Measurements from ENCODE around the gene CD300LB. TPM values are rescaled to one million over a fixed set of nuclear protein-coding genes. Genes with fewer than 3 reads are reported as not detected.
"Not testable (repeated sequence)": the region's sequence is repeated elsewhere in the genome, so short reads cannot be mapped to it uniquely, and the experiment has no call there.

Gene CD300LB
- total RNA-seq (2014; rRNA removed; shearing (Covaris generic); ENCODE audit: low replicate concordance): not detected in 2 replicates

GRCh38 chr17:74531231-74531761 is at the start of gene CD300LB:
Gene CD300LB (minus strand): TSS chr17:74531475. CDS start chr17:74531350, 125 bp downstream.
- in situ Hi-C loops (cut with HindIII; ENCODE audit: low pct_unique_long_range_greater_than_20kb, low sequenced_read_pairs): no loop called here
- DNase-seq (ENCODE audit: low read depth): no peak

- in situ Hi-C loops (cut with HindIII; ENCODE audit: low pct_unique_long_range_greater_than_20kb, low sequenced_read_pairs): no loop called here
- DNase-seq (ENCODE audit: low read depth): no peak
These were observed 48.6 kb upstream of the CD300LB start for GRCh38 chr17:74579900-74580299.

- DNase-seq (ENCODE audit: low read depth): no peak
- in situ Hi-C loops (cut with HindIII; ENCODE audit: low pct_unique_long_range_greater_than_20kb, low sequenced_read_pairs): no loop called here
These were observed 47.7 kb upstream of the CD300LB start for GRCh38 chr17:74578979-74579378.

GRCh38 chr17:74574489-74575142 is 43.3 kb upstream of the CD300LB start:
- in situ Hi-C loops (cut with HindIII; ENCODE audit: low pct_unique_long_range_greater_than_20kb, low sequenced_read_pairs): no loop called here
- DNase-seq (ENCODE audit: low read depth): no peak

- in situ Hi-C loops (cut with HindIII; ENCODE audit: low pct_unique_long_range_greater_than_20kb, low sequenced_read_pairs); DNase-seq (ENCODE audit: low read depth): not testable (repeated sequence)
These were observed 42.4 kb upstream of the CD300LB start for GRCh38 chr17:74573635-74574034.

GRCh38 chr17:74573169-74573568 is 41.9 kb upstream of the CD300LB start:
- in situ Hi-C loops (cut with HindIII; ENCODE audit: low pct_unique_long_range_greater_than_20kb, low sequenced_read_pairs): no loop called here

GRCh38 chr17:74571621-74572270 is 40.5 kb upstream of the CD300LB start:
- in situ Hi-C loops (cut with HindIII; ENCODE audit: low pct_unique_long_range_greater_than_20kb, low sequenced_read_pairs): no loop called here
- DNase-seq (ENCODE audit: low read depth): no peak

More at GRCh38 chr17:74573169-74573568, 41.9 kb upstream of the CD300LB start:
- no peak for DNase-seq (ENCODE audit: low read depth)

GRCh38 chr17:74569020-74570003 is 38.0 kb upstream of the CD300LB start:
- DNase-seq (ENCODE audit: low read depth): peak; percentile 97
- in situ Hi-C loops (cut with HindIII; ENCODE audit: low pct_unique_long_range_greater_than_20kb, low sequenced_read_pairs): no loop called here

- no peak for DNase-seq (ENCODE audit: low read depth)
- in situ Hi-C loops (cut with HindIII; ENCODE audit: low pct_unique_long_range_greater_than_20kb, low sequenced_read_pairs): no loop called here
These were observed 37.0 kb upstream of the CD300LB start for GRCh38 chr17:74568106-74568873.

- DNase-seq (ENCODE audit: low read depth): no peak
- in situ Hi-C loops (cut with HindIII; ENCODE audit: low pct_unique_long_range_greater_than_20kb, low sequenced_read_pairs): no loop called here
These were observed 36.1 kb upstream of the CD300LB start, which contains the start of gene CD300H for GRCh38 chr17:74567397-74567796. Gene CD300H (minus strand): TSS chr17:74567509.

GRCh38 chr17:74566132-74566753 is 35.0 kb upstream of the CD300LB start:
- in situ Hi-C loops (cut with HindIII; ENCODE audit: low pct_unique_long_range_greater_than_20kb, low sequenced_read_pairs): no loop called here
- DNase-seq (ENCODE audit: low read depth): peak; percentile 35

GRCh38 chr17:74565126-74565525 is 33.9 kb upstream of the CD300LB start:
- no peak for DNase-seq (ENCODE audit: low read depth)
- in situ Hi-C loops (cut with HindIII; ENCODE audit: low pct_unique_long_range_greater_than_20kb, low sequenced_read_pairs): no loop called here

- in situ Hi-C loops (cut with HindIII; ENCODE audit: low pct_unique_long_range_greater_than_20kb, low sequenced_read_pairs): no loop called here
- no peak for DNase-seq (ENCODE audit: low read depth)
These were observed 32.1 kb upstream of the CD300LB start for GRCh38 chr17:74563358-74563757.

- no peak for DNase-seq (ENCODE audit: low read depth)
- in situ Hi-C loops (cut with HindIII; ENCODE audit: low pct_unique_long_range_greater_than_20kb, low sequenced_read_pairs): no loop called here
These were observed 30.3 kb upstream of the CD300LB start for GRCh38 chr17:74561586-74561985.

- in situ Hi-C loops (cut with HindIII; ENCODE audit: low pct_unique_long_range_greater_than_20kb, low sequenced_read_pairs): no loop called here
- no peak for DNase-seq (ENCODE audit: low read depth)
These were observed 27.7 kb upstream of the CD300LB start for GRCh38 chr17:74558882-74559519.

GRCh38 chr17:74558402-74558801 is 27.1 kb upstream of the CD300LB start:
- DNase-seq (ENCODE audit: low read depth); in situ Hi-C loops (cut with HindIII; ENCODE audit: low pct_unique_long_range_greater_than_20kb, low sequenced_read_pairs): not testable (repeated sequence)

GRCh38 chr17:74555427-74555940 is 24.2 kb upstream of the CD300LB start:
- in situ Hi-C loops (cut with HindIII; ENCODE audit: low pct_unique_long_range_greater_than_20kb, low sequenced_read_pairs): no loop called here
- DNase-seq (ENCODE audit: low read depth): no peak

Measured in Caki2 (cell line).